NCI-H2081 (cell line): ENCODE measurements around the gene NCOR2.

ENCODE experiments used
- DNase-seq, 2 experiments: peaks; one replicate each; lab custom pipeline; 2025; lab: John Stamatoyannopoulos, UW

The NCOR2 gene

DNA sequence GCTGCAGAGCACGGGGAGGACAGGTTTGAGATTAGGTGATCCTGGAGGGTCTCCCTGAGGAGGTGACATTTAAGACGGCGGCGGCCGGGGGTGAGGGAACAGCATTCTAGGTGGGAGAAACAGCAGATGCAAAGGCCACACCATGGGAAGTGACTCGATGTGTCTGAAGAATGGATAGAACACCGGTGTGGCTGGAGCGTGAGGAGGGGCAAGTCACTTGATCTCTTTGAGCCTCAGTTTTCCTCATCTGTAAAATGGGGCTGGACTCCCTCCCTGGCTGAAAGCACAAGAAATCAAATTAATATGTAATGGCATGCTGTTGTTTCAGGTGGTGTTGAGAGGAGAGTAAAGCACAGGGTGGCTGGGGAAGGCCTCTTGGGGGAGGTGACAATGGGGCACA, 10.0 kb upstream of the NCOR2 start:
- DNase-seq, result no peak

DNA sequence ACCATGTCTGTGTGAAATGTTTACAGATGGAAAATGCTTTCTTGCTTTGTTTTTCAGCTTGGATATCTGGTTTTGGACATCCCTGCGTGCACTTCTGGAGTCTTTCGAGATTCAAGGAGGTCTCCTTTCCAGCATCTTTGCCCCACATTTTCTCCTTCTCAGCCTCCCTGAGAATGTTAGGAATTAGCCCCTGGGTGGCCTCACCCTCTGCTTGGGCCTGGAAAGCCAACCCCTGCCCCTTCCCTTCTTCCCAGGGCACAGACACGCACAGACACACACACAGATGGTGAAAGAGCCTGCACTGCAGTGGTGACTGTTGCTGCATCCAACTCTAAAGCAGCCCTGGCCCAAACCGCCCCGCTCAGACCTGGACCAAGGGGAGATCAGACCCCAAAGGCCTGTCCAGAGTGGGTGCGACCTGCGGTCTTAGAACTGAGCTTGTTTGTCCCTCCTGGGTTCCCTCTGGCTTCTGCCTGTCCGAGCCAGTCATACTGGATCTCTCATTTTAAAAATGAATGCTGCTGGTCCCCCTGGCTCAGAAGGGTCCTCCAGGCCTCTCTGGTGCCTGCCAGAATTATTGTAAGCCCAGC, 8.7 kb upstream of the NCOR2 start:
- DNase-seq, result no peak

DNA sequence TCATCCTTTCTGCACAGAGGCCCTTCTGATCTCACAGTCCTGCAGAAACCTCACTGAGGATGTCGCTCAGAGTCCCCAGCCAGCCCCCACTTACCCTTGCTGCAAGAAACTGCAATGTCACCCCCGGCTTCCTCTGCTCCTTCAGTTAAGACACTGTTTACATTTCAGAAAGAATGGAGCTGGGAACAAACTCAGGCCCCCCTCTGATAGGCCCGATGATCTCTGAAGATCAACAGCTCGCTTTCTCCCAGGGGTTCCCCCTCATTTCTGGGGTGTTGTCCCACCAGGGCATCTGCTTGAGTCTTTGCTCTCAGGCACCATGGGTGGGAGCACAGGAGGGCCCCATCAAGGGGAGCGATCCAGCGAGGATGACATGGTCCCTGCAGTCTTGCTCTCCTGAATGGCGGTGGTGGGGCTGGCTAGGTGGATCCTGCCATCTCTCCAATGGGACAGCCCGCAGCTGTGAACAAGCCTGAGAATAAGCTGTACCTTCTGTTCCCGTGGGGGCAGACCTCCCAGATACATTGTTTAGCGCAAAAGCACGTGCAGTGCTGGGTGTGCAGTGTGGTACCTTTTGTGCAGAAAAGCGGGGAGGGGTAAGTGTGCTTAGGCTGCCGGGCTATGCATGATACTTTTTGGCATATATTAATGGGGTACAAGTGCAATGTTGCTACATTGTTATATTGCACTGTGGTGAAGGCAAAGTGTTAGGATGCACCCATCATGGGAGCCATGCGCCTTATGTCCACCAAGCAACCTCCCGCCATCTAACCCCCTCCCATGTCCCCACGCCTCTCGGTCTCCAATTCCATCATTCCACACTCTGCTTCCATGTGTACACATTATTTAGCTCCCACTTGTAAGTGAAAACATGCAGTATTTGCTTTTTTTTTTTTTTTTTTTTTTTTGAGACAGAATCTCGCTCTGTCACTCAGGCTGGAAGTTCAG, 6.7 kb upstream of the NCOR2 start:
- no peak for DNase-seq

DNA sequence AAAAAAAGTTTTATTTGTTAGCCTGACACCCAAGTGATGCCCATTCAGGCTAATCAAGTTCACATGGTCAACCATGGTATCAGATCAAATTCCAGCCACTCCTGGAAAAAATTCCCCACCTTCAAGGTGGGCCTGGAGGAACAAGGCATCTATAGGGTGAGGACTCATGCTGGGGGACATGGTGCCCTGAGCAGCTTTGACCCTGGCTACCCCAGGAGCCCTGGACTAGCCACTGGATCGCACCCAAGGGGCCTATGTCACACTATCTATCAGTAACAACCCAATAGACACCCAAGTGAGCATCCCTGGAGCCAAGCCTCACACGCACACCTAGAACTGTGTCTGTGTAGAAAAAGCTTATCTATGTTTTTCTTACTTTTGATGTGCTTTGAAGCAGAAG, 4.1 kb upstream of the NCOR2 start:
- no peak for DNase-seq

DNA sequence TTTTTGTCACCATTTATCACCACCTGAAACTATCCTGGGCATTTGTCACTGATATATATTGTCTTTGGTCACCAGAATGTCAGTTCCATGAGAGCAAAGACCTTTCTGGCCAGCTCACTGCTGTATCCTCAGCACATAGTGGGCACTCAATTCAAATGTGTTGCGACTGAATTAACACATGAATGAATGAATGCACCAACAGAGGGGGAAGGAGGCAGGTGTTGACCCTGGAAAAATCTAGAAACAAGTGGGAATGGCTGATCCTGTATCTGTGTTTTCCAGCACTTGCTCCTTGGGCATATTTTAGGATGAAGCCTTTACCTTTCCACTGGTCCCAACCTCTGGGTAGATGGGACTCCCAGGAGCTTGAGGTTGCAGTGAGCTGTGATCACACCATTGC, 3.4 kb upstream of the NCOR2 start:
- DNase-seq, result no peak

DNA sequence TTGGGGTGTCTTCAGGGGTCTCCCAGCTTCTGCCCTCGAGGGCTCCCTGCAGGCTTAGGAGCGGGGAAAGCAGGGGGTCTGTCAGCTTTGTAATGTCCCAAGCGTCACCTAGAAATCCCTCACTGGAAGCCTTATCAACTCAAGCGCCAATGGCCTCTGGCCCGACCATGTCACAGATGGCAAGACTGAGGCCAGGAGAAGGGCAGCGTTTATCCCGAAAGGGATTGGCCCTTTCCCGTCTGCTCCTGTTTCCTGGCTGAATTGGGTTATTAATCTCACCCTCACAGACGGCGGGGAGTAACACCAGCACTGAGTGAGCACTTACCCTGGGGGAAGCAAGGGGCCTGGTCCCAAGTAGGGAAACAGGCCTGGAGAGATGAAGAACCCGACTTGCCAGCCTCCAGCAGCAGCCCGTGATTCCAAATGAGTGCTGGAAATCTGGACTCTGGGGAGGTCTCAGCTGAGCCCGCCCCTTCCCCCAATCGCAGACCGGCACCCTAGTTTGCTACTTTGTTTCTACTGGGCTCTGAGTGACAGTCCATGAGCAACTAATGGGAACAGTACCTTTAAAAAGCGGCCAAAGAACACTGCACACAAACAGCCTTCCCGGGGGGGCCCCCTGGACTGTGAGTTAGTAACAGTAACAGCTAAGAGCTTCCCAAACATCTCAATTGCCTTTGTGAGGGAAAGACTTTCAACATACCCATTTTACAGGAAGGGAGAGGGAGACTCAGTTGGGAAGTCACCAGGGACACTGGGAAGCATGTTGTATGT, 2.1 kb upstream of the NCOR2 start:
- DNase-seq, result no peak

DNA sequence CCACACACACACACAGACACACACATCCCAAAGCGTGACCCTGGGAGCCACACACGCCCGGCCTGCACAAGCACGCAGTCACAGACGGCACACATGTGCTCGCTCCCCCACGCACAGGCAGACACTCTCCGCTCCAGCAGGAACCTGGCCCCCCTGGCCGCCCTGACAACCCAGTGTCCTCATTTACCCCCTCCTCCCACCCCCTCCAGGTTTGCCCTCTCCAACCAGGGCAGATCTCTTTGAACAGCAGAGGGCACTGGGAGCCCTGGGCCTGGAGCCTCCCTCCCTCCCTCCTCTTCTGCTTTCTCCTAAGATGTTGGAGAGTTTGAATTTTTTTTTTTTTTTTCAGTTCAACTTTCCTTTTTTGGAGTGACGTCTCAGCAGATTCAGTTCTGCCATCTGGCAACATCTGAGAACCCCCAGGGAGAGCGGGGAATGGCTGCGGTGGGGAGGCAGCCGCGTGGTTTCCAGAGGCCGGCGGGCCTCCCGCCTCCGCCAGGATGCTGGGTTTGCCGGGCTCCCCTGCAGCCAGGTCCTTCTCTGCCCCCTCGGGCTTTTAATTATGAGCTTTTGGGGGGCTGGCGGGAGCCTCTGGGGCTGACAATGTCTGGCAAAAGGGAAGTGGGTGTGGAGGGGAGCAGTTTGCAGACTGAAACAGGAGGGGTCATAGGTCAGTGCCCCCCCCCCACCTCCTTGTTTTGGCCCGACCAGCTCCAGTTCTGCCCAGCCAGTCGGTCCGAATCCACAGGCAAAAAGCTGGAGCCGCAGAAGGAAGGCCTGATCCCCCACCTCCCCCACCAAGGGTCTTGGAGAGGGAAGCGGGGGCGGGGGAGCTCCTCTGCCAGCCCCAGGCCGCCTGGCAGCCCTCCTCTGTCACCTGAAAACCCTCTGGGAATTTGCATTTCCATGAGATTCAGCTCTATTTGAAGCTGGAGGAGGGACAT, 1.3 kb upstream of the NCOR2 start:
- peak in 1 of 2 experiments; percentile 32 for DNase-seq

DNA sequence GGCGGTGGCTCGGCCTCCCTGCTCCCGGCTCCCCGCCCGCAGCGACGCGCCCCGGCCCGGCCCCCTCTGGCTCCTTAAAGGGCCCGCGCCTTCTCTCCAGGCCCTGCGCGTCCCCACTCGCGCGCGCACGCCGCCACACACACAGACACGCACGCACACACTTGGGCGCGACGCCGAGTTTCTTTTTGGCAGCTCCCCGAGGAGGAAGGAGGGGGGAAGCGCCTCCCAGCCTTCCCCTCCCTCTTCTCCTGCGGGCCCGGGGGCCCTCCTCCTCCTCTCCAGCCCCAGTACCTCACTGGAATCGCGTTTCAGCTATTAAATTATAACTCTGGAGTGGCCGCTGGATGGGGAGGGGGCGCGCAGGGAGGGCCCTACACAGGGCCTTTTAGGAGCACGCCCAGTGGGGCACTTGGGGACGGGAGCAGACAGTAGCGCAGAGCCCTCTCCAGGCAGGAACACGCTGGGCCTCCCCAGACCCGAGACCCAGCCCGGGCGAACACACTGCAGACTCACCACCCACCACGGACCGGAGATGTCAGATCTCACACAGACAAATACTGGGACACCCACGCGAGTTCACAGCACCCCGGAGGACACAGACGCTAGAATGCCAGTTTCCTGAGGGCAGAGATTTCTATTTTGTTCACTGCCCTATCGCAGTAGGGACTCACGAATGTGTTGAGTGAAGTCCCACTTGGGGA, 411 bp upstream of the NCOR2 start:
- DNase-seq, result peak; percentile 83 to 86

DNA sequence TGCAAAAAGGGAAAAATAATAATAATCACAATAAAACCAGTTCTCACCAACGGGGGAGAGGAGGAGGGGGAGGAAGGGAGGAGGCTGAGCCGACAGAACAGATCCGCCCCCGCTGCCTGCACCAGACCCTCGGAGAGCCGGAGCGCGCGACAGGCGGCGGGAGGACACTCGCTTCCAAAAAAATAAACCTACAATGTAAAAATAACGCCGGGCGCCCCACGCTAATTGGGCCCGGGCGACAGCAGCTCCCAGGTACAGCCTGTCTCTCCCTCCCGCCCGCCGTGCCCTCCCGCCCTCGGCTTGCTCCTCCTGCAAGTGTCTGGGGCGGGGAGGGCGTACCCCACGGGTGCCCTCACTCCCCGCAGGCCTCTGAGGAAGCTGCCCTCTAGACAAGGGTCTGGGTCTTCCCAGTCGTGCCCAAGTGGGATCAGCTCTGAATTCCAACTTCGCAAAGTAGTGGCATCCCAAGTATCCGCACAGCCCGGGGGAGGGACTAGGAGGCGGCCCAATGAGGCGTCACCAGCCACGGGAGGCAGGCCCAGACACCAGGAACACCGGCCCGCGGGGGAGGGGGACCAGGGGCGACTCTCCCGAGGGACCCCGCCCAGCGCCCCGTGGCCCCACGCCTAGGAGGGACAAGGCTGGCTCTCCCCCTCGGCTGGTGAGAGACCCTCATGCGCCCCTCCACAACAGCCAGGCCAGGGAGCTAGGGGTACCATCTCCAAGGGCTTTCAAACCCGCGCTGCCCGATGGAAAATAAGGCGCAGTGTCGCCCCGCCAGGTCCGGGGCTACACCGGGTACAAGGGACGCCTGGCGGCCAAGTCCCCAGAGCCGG, 1.0 kb downstream of the NCOR2 start:
- peak; percentile 47 to 68 for DNase-seq

DNA sequence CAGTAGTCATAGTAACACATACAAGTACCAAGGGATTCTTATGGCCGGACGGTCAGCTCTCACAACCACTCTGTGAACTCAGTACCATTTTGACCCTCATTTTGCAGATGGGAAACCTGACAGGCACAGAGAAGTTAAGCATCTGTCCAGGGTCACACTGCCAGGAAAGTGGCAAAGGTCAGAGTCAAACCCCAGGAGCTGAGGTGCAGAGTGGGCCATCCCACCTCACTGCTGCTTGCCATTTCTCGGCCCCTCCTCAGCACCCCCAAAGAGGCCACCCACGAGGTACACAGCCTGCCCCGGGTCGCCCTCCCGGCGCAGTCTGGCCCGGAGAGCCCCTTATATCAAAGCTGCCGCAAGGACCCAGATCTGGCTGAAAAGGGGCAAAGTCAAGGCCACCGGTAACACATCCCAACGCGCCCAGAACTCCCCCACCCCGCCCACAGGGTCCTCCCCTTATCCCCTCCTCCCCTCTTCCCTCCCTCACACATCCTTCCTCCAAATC, 1.7 kb downstream of the NCOR2 start:
- DNase-seq, result no peak

DNA sequence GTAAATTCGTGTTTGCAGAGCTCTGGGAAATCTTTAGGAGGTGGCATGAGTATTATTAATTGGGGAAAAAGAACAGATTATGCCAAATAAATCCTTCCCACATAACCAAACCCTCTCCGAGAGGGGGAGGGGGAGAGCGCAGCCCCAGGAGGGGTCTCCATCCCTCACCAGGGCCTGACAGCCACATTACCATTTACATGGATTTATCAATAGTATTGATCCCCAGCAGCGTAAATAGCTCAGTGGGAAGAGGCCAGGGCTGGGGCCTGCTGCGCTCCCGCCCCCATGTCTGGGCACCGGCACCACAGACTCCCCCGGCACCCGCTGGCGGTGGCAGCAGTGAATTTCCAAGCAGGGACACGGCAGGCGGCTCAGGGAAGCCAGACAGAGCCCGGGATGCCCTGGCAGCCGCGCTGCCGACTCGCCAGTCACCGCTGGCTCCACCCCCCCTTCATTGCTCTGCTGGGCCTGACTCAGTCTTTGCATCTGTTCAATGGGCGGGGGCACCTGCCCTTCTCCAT, 2.4 kb downstream of the NCOR2 start:
- no peak for DNase-seq

DNA sequence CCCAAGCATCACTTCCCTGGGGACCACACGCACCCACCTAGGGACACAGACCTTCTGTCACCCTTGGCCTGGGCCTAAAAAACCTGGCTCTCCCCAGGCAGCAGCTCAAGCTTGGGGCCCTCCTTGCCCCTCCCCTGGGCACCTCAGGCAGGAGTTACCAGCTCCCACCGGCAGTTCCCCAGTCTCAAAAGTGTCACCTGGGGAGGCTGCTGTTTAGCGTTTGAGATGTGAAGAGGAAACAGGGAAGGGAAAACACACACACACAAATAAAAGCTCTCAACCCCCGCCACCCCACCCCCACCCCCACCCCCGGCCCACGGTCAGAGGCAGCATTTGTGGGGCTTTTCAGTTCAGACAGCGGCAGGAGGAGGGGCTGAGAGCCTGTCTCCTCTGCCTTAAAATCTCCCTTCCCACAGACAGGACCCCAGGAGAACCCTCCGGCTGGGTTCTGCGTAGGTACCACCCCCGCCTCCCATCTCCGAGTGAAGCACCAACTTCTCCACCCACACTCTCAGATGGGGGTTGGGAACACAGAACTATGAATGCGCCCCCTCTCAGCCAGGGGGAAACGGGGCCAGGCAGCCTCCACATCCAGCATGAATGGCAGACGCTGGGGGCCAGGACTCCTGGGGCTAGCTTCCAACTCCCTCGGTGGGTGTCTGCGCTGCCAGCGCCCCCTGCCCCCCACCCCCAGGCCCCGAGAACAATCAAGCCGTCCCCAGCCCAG, 3.0 kb downstream of the NCOR2 start:
- DNase-seq, result no peak

DNA sequence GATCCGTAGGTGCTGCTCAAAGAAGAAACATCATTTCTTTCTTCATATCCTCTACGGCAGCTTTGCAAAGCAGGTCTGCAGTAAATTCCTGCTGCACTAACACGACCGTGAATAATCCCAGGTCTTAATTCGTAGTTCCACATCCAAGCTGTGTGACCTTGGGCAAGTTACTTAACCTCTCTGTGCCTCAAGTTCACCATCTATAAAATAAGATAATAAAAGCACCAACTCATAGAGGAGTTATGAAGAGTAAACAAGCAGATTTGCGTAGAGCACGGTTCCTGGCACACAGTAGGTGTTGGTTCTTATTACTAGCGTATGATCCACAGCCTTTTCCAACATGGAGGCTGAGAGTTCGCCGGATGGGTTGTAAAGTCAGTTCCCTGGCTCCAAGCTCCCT, 3.6 kb downstream of the NCOR2 start:
- no peak for DNase-seq

DNA sequence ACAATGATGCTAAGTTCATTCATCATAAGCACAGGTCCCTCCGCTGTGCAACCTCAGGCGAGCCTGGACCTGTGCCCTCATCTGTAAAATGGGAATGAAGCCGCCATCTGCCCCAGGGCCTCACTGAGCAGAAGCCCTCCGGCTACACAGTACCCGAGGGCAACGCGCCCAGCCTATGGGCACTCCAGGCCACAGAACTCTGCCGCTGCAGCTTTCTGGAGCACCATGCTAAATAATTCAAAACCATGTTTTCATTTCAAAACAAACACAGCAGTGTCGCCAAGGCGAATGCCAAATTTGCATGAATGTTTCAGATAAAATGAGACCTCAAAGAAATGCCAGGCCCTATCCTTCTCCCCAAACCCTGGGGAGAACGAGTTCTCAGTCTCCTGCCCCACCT, 4.0 kb downstream of the NCOR2 start:
- no peak for DNase-seq

DNA sequence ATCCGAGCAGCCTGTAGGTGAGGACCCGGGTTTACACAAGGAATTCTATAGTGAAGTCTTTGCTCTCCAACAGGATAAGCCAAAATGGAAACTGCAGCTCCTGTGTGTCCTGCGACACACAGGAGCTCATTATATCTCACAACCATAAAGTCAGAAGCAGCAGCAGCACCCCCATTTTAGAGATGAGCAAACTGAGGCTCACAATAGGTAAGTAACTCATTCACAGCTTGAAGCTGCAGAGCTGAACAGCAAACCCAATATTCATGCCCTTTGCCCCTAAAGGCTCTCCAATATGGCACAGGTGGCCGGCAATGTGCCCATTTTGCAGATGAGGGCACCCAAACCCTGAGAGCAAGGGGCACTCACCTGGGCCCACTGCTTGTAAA, 4.6 kb downstream of the NCOR2 start:
- no peak for DNase-seq

DNA sequence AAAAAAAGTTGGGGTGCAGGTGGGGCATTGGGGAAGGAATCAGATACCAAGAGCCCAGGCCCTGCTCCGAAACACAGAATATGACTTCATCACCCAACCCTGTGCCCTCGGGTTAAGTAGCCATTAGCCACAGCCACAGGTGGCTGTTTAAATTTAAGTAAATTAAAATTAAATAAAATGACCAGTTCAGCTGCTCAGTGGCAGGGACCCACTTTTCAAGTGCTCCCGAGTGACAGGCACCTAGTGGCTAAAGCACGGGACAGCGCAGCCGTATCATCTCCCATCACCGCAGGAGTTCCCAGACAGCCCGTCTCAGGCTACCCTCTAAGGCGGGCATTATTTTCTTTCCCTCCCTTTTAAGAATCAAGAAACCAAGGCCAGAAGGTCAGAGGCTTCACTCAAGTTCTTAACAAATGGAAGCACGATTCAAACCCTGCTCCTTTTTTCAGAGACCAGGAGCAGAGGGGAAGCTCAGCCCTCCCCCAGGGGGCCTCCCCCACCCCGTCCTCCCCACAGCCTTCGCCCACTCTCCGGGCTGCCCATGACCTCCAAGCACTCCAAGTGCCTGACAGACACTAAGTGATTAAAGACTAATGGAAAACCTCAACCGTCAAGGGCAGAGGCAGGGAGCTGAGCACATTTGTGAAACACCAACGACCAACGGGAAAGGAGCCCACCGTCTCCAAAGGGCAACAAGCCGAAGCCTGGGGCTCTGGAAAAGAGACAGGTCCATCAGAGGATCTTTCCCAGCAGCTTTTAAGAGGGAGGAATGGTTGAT, 5.2 kb downstream of the NCOR2 start:
- DNase-seq, result no peak

DNA sequence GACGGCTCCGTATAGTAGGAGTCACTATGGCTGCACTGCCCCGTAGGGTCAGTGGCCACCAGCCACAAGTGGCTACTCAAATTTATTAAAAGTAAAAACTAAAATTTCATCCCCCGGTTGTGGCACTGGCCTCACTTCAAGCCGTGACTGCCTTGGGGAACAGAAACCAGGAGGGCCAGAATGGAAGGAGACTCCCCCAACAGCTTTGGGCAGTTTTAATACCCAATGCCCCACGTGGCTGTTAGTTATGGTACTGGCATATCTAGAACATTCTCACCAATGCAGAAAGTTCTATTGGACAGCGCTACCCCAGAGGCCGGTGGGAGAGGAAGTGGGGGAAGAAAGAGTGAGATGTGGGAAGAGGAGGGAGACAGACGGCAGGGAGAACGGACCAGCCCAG, 6.2 kb downstream of the NCOR2 start:
- no peak for DNase-seq
